ENCODE data around the gene TOB1. TPM values are rescaled to one million over a fixed set of nuclear protein-coding genes. Genes with fewer than 3 reads are reported as not detected.
A peak's percentile ranks its signal among the peaks of the same experiment; 100 is the strongest.

TOB1 gene
- total RNA-seq, 1 experiment from 2014 or later = 86.0 TPM

- peaks cover 0 to 22% of the 10 kb centered on the region in 2 experiments; a peak in 2 of 4 replicates for H3K4me1 ChIP-seq (ENCODE audit: control insufficient read depth in 1 of 2, insufficient read depth in 2 of 2, low read length in 2 of 2)
- no peaks in the 10 kb centered on the region for H3K9me2 ChIP-seq (ENCODE audit: insufficient read depth)
- TF ChIP-seq CTCF (IDR thresholded peaks at IDR 0.05 in 2 of 3, conservative IDR thresholded peaks at IDR 0.05 in 1 of 3; ENCODE audit: borderline replicate concordance in 1 of 3, insufficient read depth in 1 of 3, low read depth in 2 of 3, low read length in 2 of 3) = peak; percentile 94 to 97 (median 97)
- peak; percentile 46 for TF ChIP-seq YY1 (IDR thresholded peaks at IDR 0.05; ENCODE audit: extremely low read depth, insufficient replicate concordance, low read depth, low read length)
- TF ChIP-seq TCF7L2 (IDR thresholded peaks at IDR 0.05; ENCODE audit: borderline replicate concordance, extremely low read depth, insufficient read depth, insufficient read length) = no peak
- TF ChIP-seq RAD21 (IDR thresholded peaks at IDR 0.05; ENCODE audit: low read depth) = peak; percentile 96
- ChIA-PET POLR2A (interaction anchor here (1.2 to 1.8 kb wide), 4 partner anchors 19 to 59 kb away, joined by 3 to 12 read pairs (median 6); partner anchors contain the start of gene TOB1), CTCF (interaction anchor here (0.8 to 6.8 kb wide), 19 partner anchors 10 to 480 kb away, joined by 3 to 127 read pairs (median 4); partner anchors contain the start of genes NME1 and TOB1), RAD21 (ENCODE audit: low non-redundant PET in 1 of 2, low total read pairs in 2 of 2, uncharacterized antibody in 2 of 2, unreplicated experiment in 2 of 2) (interaction anchor here (0.6 to 2.6 kb wide), 9 partner anchors 10 to 519 kb away, joined by 3 to 19 read pairs (median 3); no protein-coding TSS in a partner anchor)
- no TSS peak for BruUV-seq (replicated peaks)
- peak overlapping the region; percentile 8 for H2AFZ ChIP-seq (ENCODE audit: low read depth, low read length, poor library complexity, severe bottlenecking)
- intact Hi-C loops (cut with micrococcal nuclease) = loop anchor here (1.0 to 5.0 kb wide), 4 partner anchors 59 to 359 kb away; partner anchors contain the start of genes ANKRD40 and SPATA20
- H3K4me2 ChIP-seq (ENCODE audit: low read length) = peak overlapping the region; percentile 6; the same call in 1 of the 2 replicates
- H3K4me3 ChIP-seq (replicated peaks in 1 of 2; ENCODE audit: low read depth in 1 of 2, low read length in 2 of 2) = no peak overlapping the region
- no peak overlapping the region for H3K9ac ChIP-seq (ENCODE audit: low read length)
- H3K27me3 ChIP-seq (ENCODE audit: insufficient read depth, low read length) = no peaks in the 10 kb centered on the region
- H3K79me2 ChIP-seq (ENCODE audit: insufficient read depth, low read length) = no peaks in the 10 kb centered on the region
- no peaks in the 10 kb centered on the region for H3K9me3 ChIP-seq (ENCODE audit: control insufficient read depth in 1 of 2, insufficient read depth in 1 of 2, low read depth in 1 of 2, low read length in 2 of 2)
- no peak overlapping the region for H3K27ac ChIP-seq (ENCODE audit: low read depth, low read length)
- ATAC-seq = peak; percentile 95
- H3K36me3 ChIP-seq (ENCODE audit: control insufficient read depth in 1 of 2, insufficient read depth in 2 of 2, low read length in 2 of 2) = no peaks in the 10 kb centered on the region
- DNase-seq (ENCODE audit: low read depth, low spot score) = peak; percentile 61
- H4K20me1 ChIP-seq (ENCODE audit: insufficient read depth) = no peaks in the 10 kb centered on the region
These were observed 24.2 kb downstream of the TOB1 start for GRCh38 chr17:50841949-50842354.
